SK-N-SH treated with all-trans-retinoic acid at 6 μM for 48 hours (cell line): ENCODE measurements around the gene IFT74.
"Not testable (repeated sequence)": the region's sequence is repeated elsewhere in the genome, so short reads cannot be mapped to it uniquely, and the experiment has no call there.

ENCODE experiments used
- CSDC2 ChIP-seq: fragments of 250-450 bp; sonication (Bioruptor Pico); IDR thresholded peaks from 2 replicates; pipeline ENCODE4 v1.5.0; 2020; ENCODE audit warnings: mild to moderate bottlenecking, moderate library complexity
- TOX ChIP-seq: fragments of 250-450 bp; sonication (Bioruptor Pico); IDR thresholded peaks from 2 replicates; pipeline ENCODE4 v1.8.0; 2021; ENCODE audit warnings: mild to moderate bottlenecking, moderate library complexity, borderline replicate concordance

- TF ChIP-seq TOX, CSDC2 (CRISPR knock-in tag): not testable (repeated sequence)
These were observed 137.3 kb downstream of the IFT74 start for GRCh38 chr9:27093384-27094067.
